GM12891 (cell line): ENCODE data around the gene BIK.

Source experiments
- POLR2A ChIP-seq: IDR thresholded peaks from 2 replicates; pipeline ENCODE4 v1.6.1; 2011; ENCODE audit warnings: low read depth, low read length, control low read depth
- POLR2AphosphoS5 ChIP-seq: IDR thresholded peaks from 2 replicates; pipeline ENCODE4 v1.6.1; 2011; ENCODE audit warnings: low read depth, low read length, control low read depth
- SPI1 ChIP-seq: IDR thresholded peaks from 2 replicates; pipeline ENCODE4 v1.6.1; 2011; ENCODE audit warnings: low read depth, low read length, control low read depth
- TAF1 ChIP-seq: IDR thresholded peaks from 2 replicates; pipeline ENCODE4 v1.6.1; 2011; ENCODE audit warnings: low read depth, low read length, control low read depth

- TF ChIP-seq POLR2AphosphoS5 = no peak
- TF ChIP-seq POLR2A = no peak
- no peak for TF ChIP-seq SPI1
- no peak for TF ChIP-seq TAF1
Measured at GRCh38 chr22:43163241-43163795, 52.8 kb downstream of the BIK start.
